SK-N-SH treated with all-trans-retinoic acid at 6 μM for 48 hours (cell line): ENCODE measurements around the gene GINM1.

Experiments used
- ESRRG ChIP-seq: fragments of 250-450 bp; sonication (Bioruptor Pico); IDR thresholded peaks from 2 replicates; pipeline ENCODE4 v1.6.1; 2021; ENCODE audit warnings: mild to moderate bottlenecking
- GLIS3 ChIP-seq: fragments of 250-450 bp; sonication (Bioruptor Pico); IDR thresholded peaks from 2 replicates; pipeline ENCODE4 v1.5.0; 2020; ENCODE audit warnings: mild to moderate bottlenecking, moderate library complexity
- OSR1 ChIP-seq: fragments of 250-450 bp; sonication (Bioruptor Pico); IDR thresholded peaks from 2 replicates; pipeline ENCODE4 v1.8.0; 2022; ENCODE audit warnings: moderate library complexity, mild to moderate bottlenecking, inconsistent platforms
- RARB ChIP-seq: fragments of 250-450 bp; sonication (Bioruptor Pico); IDR thresholded peaks from 2 replicates; pipeline ENCODE4 v1.8.0; 2021; ENCODE audit warnings: mild to moderate bottlenecking, moderate library complexity
- TOX ChIP-seq: fragments of 250-450 bp; sonication (Bioruptor Pico); IDR thresholded peaks from 2 replicates; pipeline ENCODE4 v1.8.0; 2021; ENCODE audit warnings: mild to moderate bottlenecking, moderate library complexity, borderline replicate concordance
- ZFP3 ChIP-seq: fragments of 250-450 bp; sonication (Bioruptor Pico); IDR thresholded peaks from 2 replicates; pipeline ENCODE4 v1.5.0; 2020; ENCODE audit warnings: mild to moderate bottlenecking, moderate library complexity
- ZFP30 ChIP-seq: fragments of 450-650 bp; formaldehyde crosslinking; IDR thresholded peaks from 2 replicates; pipeline ENCODE4 v1.5.0; 2022; ENCODE audit warnings: mild to moderate bottlenecking, moderate library complexity
- ZNF565 ChIP-seq: fragments of 450-650 bp; formaldehyde crosslinking; conservative IDR thresholded peaks from 2 replicates; pipeline ENCODE4 v1.5.0; 2020; ENCODE audit warnings: low read depth, mild to moderate bottlenecking, moderate library complexity
- ZNF70 ChIP-seq: fragments of 450-650 bp; formaldehyde crosslinking; IDR thresholded peaks from 2 replicates; pipeline ENCODE4 v1.5.0; 2020; ENCODE audit warnings: mild to moderate bottlenecking, moderate library complexity
- ZNF8 ChIP-seq: fragments of 450-650 bp; formaldehyde crosslinking; IDR thresholded peaks from 2 replicates; pipeline ENCODE4 v1.5.0; 2020; ENCODE audit warnings: mild to moderate bottlenecking, moderate library complexity
- TF ChIP-seq, protein P1 (sequence below): fragments of 250-450 bp; sonication (Bioruptor Pico); IDR thresholded peaks from 2 replicates; pipeline ENCODE4 v1.8.0; 2020; ENCODE audit warnings: mild to moderate bottlenecking, moderate library complexity, borderline replicate concordance

DNA sequence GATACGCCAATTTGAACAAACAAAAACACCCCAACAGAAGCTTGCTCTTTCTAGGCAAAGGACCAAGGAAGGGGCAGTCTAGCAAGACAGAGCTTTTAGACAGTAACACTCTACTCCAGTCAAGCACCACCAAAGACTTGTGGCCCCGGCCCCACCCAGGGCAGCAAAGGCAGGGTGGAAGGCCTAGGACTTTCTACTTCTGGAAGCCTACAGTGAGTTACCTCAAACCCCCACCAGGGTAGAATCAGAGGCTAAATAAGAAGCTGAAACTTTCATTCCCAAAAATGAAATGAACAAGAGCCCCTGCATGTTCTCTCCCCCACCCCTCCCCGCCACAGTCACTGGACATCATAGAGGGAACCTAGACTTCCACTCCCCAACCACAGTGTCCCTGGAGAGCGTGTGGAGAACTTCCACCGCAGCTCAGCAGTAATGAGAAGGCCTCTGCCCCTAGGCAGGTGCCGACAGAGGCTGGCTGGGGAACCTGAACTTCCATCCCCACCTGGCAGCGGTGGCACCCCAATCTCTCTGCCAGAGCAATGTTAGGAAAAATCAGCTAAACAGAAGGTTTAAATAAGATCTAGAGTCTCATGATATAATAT lies 42.3 kb downstream of the GINM1 start:
- TF ChIP-seq ZNF8 (no peak), ZNF565 (no peak), ESRRG (CRISPR knock-in tag) (no peak), RARB (CRISPR knock-in tag) (no peak), TOX (CRISPR knock-in tag) (no peak), ZNF70 (CRISPR knock-in tag) (no peak), ZFP30 (CRISPR knock-in tag) (no peak), GLIS3 (CRISPR knock-in tag) (no peak), OSR1 (CRISPR knock-in tag) (no peak), ZFP3 (no peak)
- TF ChIP-seq, protein P1, sequence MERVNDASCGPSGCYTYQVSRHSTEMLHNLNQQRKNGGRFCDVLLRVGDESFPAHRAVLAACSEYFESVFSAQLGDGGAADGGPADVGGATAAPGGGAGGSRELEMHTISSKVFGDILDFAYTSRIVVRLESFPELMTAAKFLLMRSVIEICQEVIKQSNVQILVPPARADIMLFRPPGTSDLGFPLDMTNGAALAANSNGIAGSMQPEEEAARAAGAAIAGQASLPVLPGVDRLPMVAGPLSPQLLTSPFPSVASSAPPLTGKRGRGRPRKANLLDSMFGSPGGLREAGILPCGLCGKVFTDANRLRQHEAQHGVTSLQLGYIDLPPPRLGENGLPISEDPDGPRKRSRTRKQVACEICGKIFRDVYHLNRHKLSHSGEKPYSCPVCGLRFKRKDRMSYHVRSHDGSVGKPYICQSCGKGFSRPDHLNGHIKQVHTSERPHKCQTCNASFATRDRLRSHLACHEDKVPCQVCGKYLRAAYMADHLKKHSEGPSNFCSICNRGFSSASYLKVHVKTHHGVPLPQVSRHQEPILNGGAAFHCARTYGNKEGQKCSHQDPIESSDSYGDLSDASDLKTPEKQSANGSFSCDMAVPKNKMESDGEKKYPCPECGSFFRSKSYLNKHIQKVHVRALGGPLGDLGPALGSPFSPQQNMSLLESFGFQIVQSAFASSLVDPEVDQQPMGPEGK (CRISPR knock-in tag) = no peak
